Stomach (tissue), 4 donors: ENCODE data around the gene GNB1L.

Experiments
- EP300 ChIP-seq: sonication (generic); formaldehyde crosslinking; IDR thresholded peaks from one replicate; pipeline ENCODE4 v1.6.1; 2017; ENCODE audit warnings: antibody characterized with exemption
- POLR2A ChIP-seq, 4 donors: fragments of 450-650 bp; IDR thresholded peaks; one replicate each; pipeline ENCODE4 v1.6.1; 2016; ENCODE audit warnings: antibody characterized with exemption in 4 of 4, control low read depth in 2 of 4, mild to moderate bottlenecking in 1 of 4, moderate library complexity in 1 of 4
- POLR2AphosphoS5 ChIP-seq, 3 donors: sonication (generic); formaldehyde crosslinking; IDR thresholded peaks; one replicate each; pipeline ENCODE4 v1.6.1; 2016; ENCODE audit warnings: antibody characterized with exemption in 3 of 3
- TF ChIP-seq, protein P1 (sequence below), 7 experiments: fragments of 450-650 bp in 4 of 7; fragments of 200-600 bp in 3 of 7; sonication (generic) in 3 of 7; IDR thresholded peaks; one replicate each; pipeline ENCODE4 v1.5.1; 2016 to 2019; ENCODE audit warnings: antibody characterized with exemption in 7 of 7, control low read depth in 2 of 7, mild to moderate bottlenecking in 1 of 7

GRCh38 chr22:19892257-19892879, 37.7 kb upstream of the GNB1L start:
- no peak for TF ChIP-seq POLR2A (IDR thresholded peaks at IDR 0.05)
- TF ChIP-seq, protein P1, sequence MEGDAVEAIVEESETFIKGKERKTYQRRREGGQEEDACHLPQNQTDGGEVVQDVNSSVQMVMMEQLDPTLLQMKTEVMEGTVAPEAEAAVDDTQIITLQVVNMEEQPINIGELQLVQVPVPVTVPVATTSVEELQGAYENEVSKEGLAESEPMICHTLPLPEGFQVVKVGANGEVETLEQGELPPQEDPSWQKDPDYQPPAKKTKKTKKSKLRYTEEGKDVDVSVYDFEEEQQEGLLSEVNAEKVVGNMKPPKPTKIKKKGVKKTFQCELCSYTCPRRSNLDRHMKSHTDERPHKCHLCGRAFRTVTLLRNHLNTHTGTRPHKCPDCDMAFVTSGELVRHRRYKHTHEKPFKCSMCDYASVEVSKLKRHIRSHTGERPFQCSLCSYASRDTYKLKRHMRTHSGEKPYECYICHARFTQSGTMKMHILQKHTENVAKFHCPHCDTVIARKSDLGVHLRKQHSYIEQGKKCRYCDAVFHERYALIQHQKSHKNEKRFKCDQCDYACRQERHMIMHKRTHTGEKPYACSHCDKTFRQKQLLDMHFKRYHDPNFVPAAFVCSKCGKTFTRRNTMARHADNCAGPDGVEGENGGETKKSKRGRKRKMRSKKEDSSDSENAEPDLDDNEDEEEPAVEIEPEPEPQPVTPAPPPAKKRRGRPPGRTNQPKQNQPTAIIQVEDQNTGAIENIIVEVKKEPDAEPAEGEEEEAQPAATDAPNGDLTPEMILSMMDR (IDR thresholded peaks at IDR 0.05): no peak
- TF ChIP-seq EP300: no peak
- TF ChIP-seq POLR2AphosphoS5 (IDR thresholded peaks at IDR 0.05): no peak
